Measurements from ENCODE around the gene GPR3. TPM values are rescaled to one million over a fixed set of nuclear protein-coding genes. Genes with fewer than 3 reads are reported as not detected.

GPR3 gene
- total and polyA plus RNA-seq, 4 donors: under 0.01 to 0.30 TPM; not detected in 2

- no peak for DNase-seq (ENCODE audit: low spot score)
- Histone ChIP-seq H3K27me3 (ENCODE audit: control insufficient read depth in 4 of 4, insufficient read depth in 4 of 4, low read length in 3 of 4) (no peaks in the 10 kb centered on the region), H3K9me3 (ENCODE audit: control insufficient read depth in 4 of 4, low read length in 3 of 4) (no peaks in the 10 kb centered on the region), H3K36me3 (ENCODE audit: control insufficient read depth in 4 of 4, insufficient read depth in 3 of 4, low read depth in 1 of 4, low read length in 3 of 4) (no peaks in the 10 kb centered on the region), H3K9ac (ENCODE audit: low read depth in 1 of 2, low read length in 2 of 2) (peak overlapping the region in 1 of 2 donors; percentile 9), H3K4me1 (ENCODE audit: control insufficient read depth in 4 of 4, insufficient read depth in 4 of 4, low read length in 3 of 4) (peaks cover 0 to 6% (median 0%) of the 10 kb centered on the region in 4 donors), H3K4me3 (ENCODE audit: low read depth in 1 of 3, low read length in 3 of 3) (peak overlapping the region in 2 of 3 donors; percentile 11 to 23), H3K27ac (ENCODE audit: low read depth in 1 of 2, low read length in 2 of 2) (peak overlapping the region; percentile 31 to 54)
- 84% methylated on average over 11 of the region's 11 CpGs for WGBS
- TF ChIP-seq ATF3 (IDR thresholded peaks at IDR 0.05): no peak
- no peak for TF ChIP-seq HNF4G (IDR thresholded peaks at IDR 0.05)
- TF ChIP-seq EGR1 (IDR thresholded peaks at IDR 0.05; ENCODE audit: low read depth in 2 of 2): no peak
- no peak for TF ChIP-seq RXRA (IDR thresholded peaks at IDR 0.05)
- TF ChIP-seq SP1 (IDR thresholded peaks at IDR 0.05): no peak
- TF ChIP-seq HNF4A (conservative IDR thresholded peaks at IDR 0.05): no peak
- TF ChIP-seq REST (IDR thresholded peaks at IDR 0.05): no peak
- TF ChIP-seq TAF1 (conservative IDR thresholded peaks at IDR 0.05): no peak
- TF ChIP-seq CTCF (IDR thresholded peaks at IDR 0.05; ENCODE audit: low read depth, low read length, missing input control): no peak
- no peak for TF ChIP-seq RAD21 (IDR thresholded peaks at IDR 0.05)
- no peak for TF ChIP-seq GABPA (IDR thresholded peaks at IDR 0.05 in 1 of 2, conservative IDR thresholded peaks at IDR 0.05 in 1 of 2)
These were observed 19.4 kb upstream of the GPR3 start for GRCh38 chr1:27372808-27373690.

GRCh38 chr1:27374362-27375086, 17.9 kb upstream of the GPR3 start, which contains the start of gene FCN3:
FCN3 (minus strand) TSS chr1:27374824; CDS start chr1:27374818, 6 bp downstream.
- H3K9me3 ChIP-seq (ENCODE audit: control insufficient read depth in 4 of 4, low read length in 3 of 4): no peaks in the 10 kb centered on the region
- H3K36me3 ChIP-seq (ENCODE audit: control insufficient read depth in 4 of 4, insufficient read depth in 3 of 4, low read depth in 1 of 4, low read length in 3 of 4): no peaks in the 10 kb centered on the region
- no peak for TF ChIP-seq SP1 (IDR thresholded peaks at IDR 0.05)
- TF ChIP-seq GABPA (IDR thresholded peaks at IDR 0.05 in 1 of 2, conservative IDR thresholded peaks at IDR 0.05 in 1 of 2): no peak
- no peak for TF ChIP-seq ZBTB33 (IDR thresholded peaks at IDR 0.05)
- no peak for TF ChIP-seq FOXA1 (IDR thresholded peaks at IDR 0.05)
- TF ChIP-seq EGR1 (IDR thresholded peaks at IDR 0.05; ENCODE audit: low read depth in 2 of 2): no peak
- no peak for TF ChIP-seq MAX (IDR thresholded peaks at IDR 0.05)
- no peak for TF ChIP-seq HNF4A (conservative IDR thresholded peaks at IDR 0.05)
- TF ChIP-seq JUND (IDR thresholded peaks at IDR 0.05): no peak
- no peak for TF ChIP-seq RXRA (IDR thresholded peaks at IDR 0.05)
- TF ChIP-seq REST (IDR thresholded peaks at IDR 0.05): no peak
- no peak for TF ChIP-seq NR2F2 (IDR thresholded peaks at IDR 0.05)
- no peak for TF ChIP-seq HNF4G (IDR thresholded peaks at IDR 0.05)
- H3K27me3 ChIP-seq (ENCODE audit: control insufficient read depth in 4 of 4, insufficient read depth in 4 of 4, low read length in 3 of 4): no peaks in the 10 kb centered on the region
- no peaks in the 10 kb centered on the region for H3K4me1 ChIP-seq (ENCODE audit: control insufficient read depth in 4 of 4, insufficient read depth in 4 of 4, low read length in 3 of 4)
- H3K4me3 ChIP-seq (ENCODE audit: low read depth in 1 of 3, low read length in 3 of 3): peak within 1 kb of the TSS; percentile 10 to 35 (median 33)
- WGBS: 72% methylated on average over 4 of the region's 4 CpGs
- H3K27ac ChIP-seq (ENCODE audit: low read depth in 1 of 2, low read length in 2 of 2): peak within 1 kb of the TSS; percentile 31 to 54
- H3K9ac ChIP-seq (ENCODE audit: low read depth in 1 of 2, low read length in 2 of 2): peak within 1 kb of the TSS in 1 of 2 donors; percentile 9
- no peak for DNase-seq (ENCODE audit: low spot score)
